Breast epithelium (tissue), 4 donors: ENCODE results near the gene BAD. TPM values are rescaled to one million over a fixed set of nuclear protein-coding genes. Genes with fewer than 3 reads are reported as not detected.

Source experiments
- DNase-seq, 2 donors: peaks; one replicate each; pipeline ENCODE4 v3.0.0-alpha.2; 2019; ENCODE audit warnings: low spot score in 2 of 2
- H3K27ac ChIP-seq, 2 donors: fragments of 200-600 bp; sonication (generic) in 1 of 2; one replicate each; pipeline ENCODE4 v1.5.1; 2016 to 2019; ENCODE audit warnings: mild to moderate bottlenecking in 1 of 2
- H3K27me3 ChIP-seq, 2 donors: fragments of 200-600 bp; sonication (generic) in 1 of 2; one replicate each; pipeline versions ENCODE4 v1.5.1 to v1.6.0; 2017 to 2019; ENCODE audit warnings: control low read depth in 1 of 2, mild to moderate bottlenecking in 1 of 2
- H3K36me3 ChIP-seq: fragments of 200-600 bp; one replicate; pipeline ENCODE4 v1.5.1; 2019
- H3K4me1 ChIP-seq, 2 donors: fragments of 200-600 bp; sonication (generic); one replicate each; pipeline ENCODE4 v1.5.1; 2016 to 2019; ENCODE audit warnings: control low read depth in 1 of 2
- H3K4me3 ChIP-seq, 3 donors: fragments of 200-600 bp; sonication (generic); 1 replicate in 2 of 3; 2 replicates in 1 of 3; pipeline ENCODE4 v1.5.1; 2016 to 2019; ENCODE audit warnings: mild to moderate bottlenecking in 3 of 3, moderate library complexity in 2 of 3
- H3K9me3 ChIP-seq, 2 donors: fragments of 200-600 bp; sonication (generic) in 1 of 2; one replicate each; pipeline ENCODE4 v1.5.1; 2016 to 2019; ENCODE audit warnings: control low read depth in 1 of 2
- POLR2A ChIP-seq: fragments of 450-650 bp; IDR thresholded peaks from one replicate; pipeline ENCODE4 v1.6.1; 2016; ENCODE audit warnings: antibody characterized with exemption, mild to moderate bottlenecking, moderate library complexity
- POLR2AphosphoS5 ChIP-seq, 3 donors: sonication (generic); formaldehyde crosslinking; IDR thresholded peaks; one replicate each; pipeline ENCODE4 v1.6.1; 2017; ENCODE audit warnings: antibody characterized with exemption in 3 of 3
- intact Hi-C: fragments of 100-400 bp; cut with DNase I; formaldehyde crosslinking; loops from one replicate; pipeline ENCODE4 v1.15.1; 2023; ENCODE audit warnings: low total_unique reads
- total RNA-seq, 3 donors: library from RNA; depleted of rRNA; stranded (reverse); fragments of >200 nt; gene quantifications; one replicate each; pipeline ENCODE4 v1.1.0, GENCODE V29; 2016
- TF ChIP-seq, protein P1 (sequence below), 3 donors: fragments of 450-650 bp; IDR thresholded peaks; one replicate each; pipeline ENCODE4 v1.5.1; 2016 to 2017; ENCODE audit warnings: antibody characterized with exemption in 3 of 3, mild to moderate bottlenecking in 3 of 3, moderate library complexity in 3 of 3

Gene BAD
- total RNA-seq, 3 donors from 2014 or later, result 80.3 to 107 (median 87.5) TPM

DNA sequence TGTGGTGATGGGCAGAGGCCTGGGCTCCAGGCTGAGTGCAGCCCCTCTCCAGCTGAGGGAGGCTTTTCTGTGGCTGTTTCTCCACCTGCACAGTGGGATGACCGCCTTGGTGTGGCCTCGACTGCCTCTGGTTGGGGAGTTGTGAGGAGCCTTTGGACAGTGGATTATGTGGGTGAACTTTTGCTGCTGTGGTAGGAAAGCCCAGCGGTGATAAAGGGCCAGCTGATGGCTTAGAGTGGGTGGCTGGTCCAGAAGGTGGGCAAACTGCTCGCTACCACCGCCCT, 19.5 kb upstream of the BAD start:
- intact Hi-C loops, result no loop called here
- Histone ChIP-seq H3K27ac (peak overlapping the region; percentile 89 to 90), H3K36me3 (no peaks in the 10 kb centered on the region), H3K4me1 (peaks cover 20 to 23% of the 10 kb centered on the region in 2 donors), H3K4me3 (peak overlapping the region; percentile 62 to 75 (median 69)), H3K27me3 (peaks cover 3 to 18% of the 10 kb centered on the region in 2 donors), H3K9me3 (no peaks in the 10 kb centered on the region)
- TF ChIP-seq, protein P1, sequence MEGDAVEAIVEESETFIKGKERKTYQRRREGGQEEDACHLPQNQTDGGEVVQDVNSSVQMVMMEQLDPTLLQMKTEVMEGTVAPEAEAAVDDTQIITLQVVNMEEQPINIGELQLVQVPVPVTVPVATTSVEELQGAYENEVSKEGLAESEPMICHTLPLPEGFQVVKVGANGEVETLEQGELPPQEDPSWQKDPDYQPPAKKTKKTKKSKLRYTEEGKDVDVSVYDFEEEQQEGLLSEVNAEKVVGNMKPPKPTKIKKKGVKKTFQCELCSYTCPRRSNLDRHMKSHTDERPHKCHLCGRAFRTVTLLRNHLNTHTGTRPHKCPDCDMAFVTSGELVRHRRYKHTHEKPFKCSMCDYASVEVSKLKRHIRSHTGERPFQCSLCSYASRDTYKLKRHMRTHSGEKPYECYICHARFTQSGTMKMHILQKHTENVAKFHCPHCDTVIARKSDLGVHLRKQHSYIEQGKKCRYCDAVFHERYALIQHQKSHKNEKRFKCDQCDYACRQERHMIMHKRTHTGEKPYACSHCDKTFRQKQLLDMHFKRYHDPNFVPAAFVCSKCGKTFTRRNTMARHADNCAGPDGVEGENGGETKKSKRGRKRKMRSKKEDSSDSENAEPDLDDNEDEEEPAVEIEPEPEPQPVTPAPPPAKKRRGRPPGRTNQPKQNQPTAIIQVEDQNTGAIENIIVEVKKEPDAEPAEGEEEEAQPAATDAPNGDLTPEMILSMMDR (IDR thresholded peaks at IDR 0.05), result no peak
- TF ChIP-seq POLR2A (no peak), POLR2AphosphoS5 (IDR thresholded peaks at IDR 0.05) (no peak)
- no peak for DNase-seq

DNA sequence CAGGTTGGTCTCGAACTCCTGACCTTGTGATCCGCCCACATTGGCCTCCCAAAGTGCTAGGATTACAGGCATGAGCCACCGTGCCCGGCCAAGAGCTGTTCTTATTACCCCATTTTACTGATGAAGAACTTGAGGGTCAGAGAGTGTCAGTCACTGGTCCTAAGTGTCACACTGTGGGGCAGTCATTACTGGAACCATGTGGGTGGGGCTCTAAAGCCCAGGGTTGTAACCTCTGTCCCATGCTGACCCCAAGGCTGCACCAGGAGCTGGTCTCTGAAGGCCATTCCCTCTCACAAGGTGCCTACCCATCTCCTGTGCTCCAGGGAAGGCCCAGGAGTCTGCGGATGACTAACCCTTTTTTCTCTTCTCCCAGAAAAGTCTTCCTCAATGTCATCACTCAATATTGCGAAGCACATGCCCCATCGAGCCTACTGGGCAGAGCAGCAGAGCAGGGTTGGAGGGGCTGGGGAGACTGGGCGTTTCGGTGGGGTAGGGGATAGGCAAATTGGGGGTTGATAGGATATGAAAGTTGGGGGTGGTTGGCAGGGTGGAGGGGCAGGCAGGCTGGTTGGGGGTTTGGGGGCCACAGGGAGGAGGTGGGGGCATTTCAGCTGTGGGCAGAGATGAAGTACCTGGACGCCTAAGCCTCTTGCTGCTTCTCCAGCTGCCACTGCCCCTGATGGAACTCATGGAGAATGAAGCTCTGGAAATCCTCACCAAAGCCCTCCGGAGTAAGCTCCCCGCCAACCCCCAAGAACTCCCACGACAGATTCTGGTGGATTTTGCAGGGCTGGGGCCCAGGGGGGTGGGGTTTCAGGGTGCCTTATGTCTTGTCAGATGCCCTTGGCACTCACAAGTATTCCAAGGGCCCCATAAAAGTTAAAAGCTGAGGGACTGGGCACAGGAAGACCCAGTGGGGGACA, 18.9 kb upstream of the BAD start:
- H3K36me3 ChIP-seq, result no peaks in the 10 kb centered on the region
- H3K4me1 ChIP-seq, result peaks cover 20 to 23% of the 10 kb centered on the region in 2 donors
- H3K27me3 ChIP-seq, result peaks cover 3 to 18% of the 10 kb centered on the region in 2 donors
- TF ChIP-seq, protein P1 (IDR thresholded peaks at IDR 0.05), result no peak
- TF ChIP-seq POLR2A (no peak), POLR2AphosphoS5 (IDR thresholded peaks at IDR 0.05) (no peak)
- intact Hi-C loops, result no loop called here
- no peaks in the 10 kb centered on the region for H3K9me3 ChIP-seq
- H3K27ac ChIP-seq, result peak overlapping the region; percentile 89 to 90
- DNase-seq, result no peak
- H3K4me3 ChIP-seq, result no peak overlapping the region

DNA sequence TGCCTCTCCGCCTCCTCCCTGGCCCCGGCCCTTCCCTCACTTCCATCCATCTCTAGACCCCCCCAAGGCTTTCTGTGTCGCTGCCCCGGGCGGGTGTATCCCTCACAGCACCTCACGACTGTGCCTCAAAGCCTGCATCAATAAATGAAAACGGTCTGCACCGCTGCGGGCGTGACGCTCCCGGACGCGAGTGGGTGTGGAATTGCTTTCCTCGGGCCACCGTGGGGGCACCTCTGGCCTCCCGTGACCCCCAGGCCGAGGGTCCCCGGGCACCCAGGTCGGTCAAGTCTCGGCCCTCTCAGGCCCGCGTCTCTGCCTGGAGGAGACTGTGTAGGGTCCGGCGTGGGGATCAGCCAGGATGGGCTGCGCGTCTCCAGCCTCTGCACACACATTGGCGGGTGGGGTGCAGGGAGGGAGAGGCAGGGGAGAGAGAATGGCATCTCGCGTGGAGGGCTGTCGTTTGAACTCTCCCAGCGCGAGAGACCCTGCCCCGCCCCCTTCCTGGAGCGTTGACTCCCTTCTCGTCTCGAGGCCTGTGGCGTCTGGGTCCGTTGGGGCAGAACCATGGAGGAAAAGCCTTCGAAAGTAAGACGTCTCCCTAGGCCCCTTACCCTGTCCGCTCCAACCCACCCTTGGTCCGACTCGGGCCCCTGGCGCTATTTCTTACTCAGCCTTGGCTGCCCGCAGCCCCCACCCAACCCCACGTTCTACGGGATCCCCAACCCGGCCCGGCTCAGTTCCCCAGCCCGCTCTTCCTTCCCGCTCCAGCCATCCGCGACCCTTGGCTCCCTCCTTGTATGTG, 15.6 kb upstream of the BAD start, which contains the start of gene CATSPERZ:
Gene CATSPERZ (plus strand): TSS at position 512 of the 802 bp plus-strand sequence. CDS start 53 bp downstream, at position 565.
- Histone ChIP-seq H3K27ac (no peak within 1 kb of the TSS), H3K4me1 (peaks cover 13 to 15% of the 10 kb centered on the region in 2 donors), H3K9me3 (no peaks in the 10 kb centered on the region), H3K27me3 (peaks cover 3 to 40% of the 10 kb centered on the region in 2 donors), H3K36me3 (no peaks in the 10 kb centered on the region), H3K4me3 (peak within 1 kb of the TSS; percentile 36 to 69 (median 47))
- TF ChIP-seq POLR2AphosphoS5 (IDR thresholded peaks at IDR 0.05), result no peak
- TF ChIP-seq POLR2A, result no peak
- TF ChIP-seq, protein P1 (IDR thresholded peaks at IDR 0.05), result no peak
- intact Hi-C loops, result no loop called here
- DNase-seq, result no peak

- Histone ChIP-seq H3K36me3 (no peaks in the 10 kb centered on the region), H3K27ac (no peak overlapping the region), H3K4me1 (peaks cover 13 to 15% of the 10 kb centered on the region in 2 donors), H3K4me3 (peak overlapping the region; percentile 36 to 69 (median 47)), H3K9me3 (no peaks in the 10 kb centered on the region), H3K27me3 (peaks cover 3 to 40% of the 10 kb centered on the region in 2 donors)
- TF ChIP-seq, protein P1 (IDR thresholded peaks at IDR 0.05), result no peak
- TF ChIP-seq POLR2A (no peak), POLR2AphosphoS5 (IDR thresholded peaks at IDR 0.05) (no peak)
- intact Hi-C loops, result no loop called here
- DNase-seq, result peak; percentile 39 to 67
Observed at GRCh38 chr11:64298966-64299846, 14.7 kb upstream of the BAD start.
